Astrocyte of the hippocampus (primary cell): ENCODE measurements around the gene PPP2R2C.

Source experiments
- DNase-seq: peaks from one replicate; pipeline ENCODE4 v3.0.0; 2011; ENCODE audit warnings: low read depth, low spot score

The PPP2R2C gene

DNA sequence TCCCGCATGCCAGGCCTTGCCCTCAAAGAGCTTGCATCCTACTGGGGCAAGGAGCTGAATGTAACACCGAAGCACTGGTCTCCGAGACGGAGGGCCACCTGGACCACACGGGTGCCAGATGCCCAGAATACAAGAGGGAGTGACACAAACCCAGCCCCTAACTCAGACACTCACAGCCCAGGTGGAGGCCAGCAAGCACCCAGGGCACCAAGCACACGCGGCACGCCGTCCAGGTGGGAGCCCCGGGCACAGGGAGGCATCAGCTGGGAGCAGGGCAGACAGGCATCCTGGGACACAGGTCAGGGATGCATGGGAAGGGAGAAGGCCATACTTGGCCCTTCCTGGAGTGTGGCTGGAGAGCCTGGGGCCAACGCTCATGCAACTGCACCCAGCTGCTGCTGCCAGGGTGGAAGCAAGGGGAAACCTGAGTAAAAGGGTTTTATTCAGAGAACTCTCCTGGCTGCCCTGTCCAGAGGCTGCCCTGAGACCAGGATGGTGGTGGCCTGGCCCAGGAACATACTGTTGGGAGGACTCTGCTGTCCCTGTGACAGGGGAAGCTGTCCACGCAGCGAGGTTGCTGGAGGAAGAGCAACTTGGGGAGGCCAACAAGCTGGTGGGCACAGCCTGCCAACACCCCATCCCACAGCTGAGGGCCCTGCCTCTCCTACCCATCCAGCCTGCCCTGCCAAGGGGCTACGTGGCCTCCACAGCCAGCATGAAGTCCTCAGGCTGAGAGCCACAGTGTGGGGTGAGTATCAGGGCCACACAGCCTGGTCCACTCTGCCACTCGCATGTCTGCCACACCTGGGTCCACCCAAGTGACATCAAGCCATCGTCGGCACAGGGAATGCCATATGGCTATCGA is 22.2 kb upstream of the PPP2R2C start:
- DNase-seq: no peak

DNA sequence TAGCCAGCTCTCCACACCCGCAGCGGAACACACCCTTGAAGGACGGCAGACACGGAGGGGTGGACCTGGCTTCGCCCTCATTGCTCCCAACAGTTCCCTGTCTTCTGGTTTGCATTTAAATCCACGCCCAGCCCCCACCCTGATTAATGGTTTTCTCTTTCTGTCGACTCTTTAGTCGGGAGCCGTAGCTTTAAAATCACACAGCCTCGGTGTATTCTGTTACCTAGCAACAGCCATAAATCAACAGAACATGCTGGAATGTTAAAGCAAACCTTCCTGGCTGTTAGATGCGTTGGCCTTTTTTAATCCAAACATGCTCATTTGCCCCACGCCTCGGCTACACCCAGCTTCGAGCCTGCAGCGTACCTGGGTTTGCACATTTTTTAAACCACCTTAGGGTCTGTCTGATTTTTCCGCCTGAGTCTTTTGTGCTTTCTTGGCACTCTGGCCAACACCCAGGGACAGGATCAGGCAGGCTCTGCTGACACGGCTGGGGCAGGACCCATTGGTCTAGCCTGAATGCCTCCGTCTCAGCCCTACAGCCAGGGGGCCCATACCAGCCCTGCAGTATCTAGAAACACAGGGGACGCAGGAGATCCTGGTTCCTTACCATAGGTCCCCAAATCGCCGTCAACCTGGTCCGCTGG is 21.4 kb upstream of the PPP2R2C start:
- DNase-seq: peak; percentile 52

DNA sequence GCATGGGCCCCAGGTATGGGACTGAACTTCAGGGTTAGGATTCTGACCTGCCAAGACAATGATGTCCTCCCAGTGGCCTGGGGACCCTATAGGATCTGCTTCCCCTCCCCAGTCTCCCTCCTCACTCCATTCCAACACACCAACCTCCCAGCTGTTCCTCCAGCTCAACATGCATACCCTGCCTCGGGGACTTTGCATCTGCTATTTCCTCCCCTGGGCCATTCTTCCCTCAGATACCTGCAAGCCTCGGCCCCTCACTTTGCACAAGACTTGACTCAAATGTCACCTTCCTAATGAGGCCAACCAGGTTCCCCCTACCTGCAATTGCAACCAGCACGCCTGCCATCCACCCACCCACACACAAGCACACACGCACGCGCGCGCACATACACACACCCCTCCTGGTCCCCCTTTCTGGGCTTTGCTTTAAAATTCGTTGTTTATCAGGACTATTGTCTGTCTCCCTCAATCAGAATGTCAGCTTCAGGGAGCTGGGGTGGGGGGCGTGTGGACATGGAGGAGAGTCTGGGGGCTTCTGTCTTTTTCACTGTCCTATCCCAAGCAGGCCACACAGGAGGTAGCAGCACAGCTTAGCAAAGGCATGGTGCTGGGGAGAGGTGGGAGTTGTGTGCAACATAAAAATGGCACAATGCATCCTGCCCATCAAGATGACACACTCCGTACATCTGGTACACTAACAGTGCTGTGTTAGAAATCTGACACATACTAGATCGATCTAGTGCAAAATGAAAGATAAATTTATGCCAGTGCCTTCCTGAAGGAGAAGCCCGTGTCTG is 20.6 kb upstream of the PPP2R2C start:
- no peak for DNase-seq

DNA sequence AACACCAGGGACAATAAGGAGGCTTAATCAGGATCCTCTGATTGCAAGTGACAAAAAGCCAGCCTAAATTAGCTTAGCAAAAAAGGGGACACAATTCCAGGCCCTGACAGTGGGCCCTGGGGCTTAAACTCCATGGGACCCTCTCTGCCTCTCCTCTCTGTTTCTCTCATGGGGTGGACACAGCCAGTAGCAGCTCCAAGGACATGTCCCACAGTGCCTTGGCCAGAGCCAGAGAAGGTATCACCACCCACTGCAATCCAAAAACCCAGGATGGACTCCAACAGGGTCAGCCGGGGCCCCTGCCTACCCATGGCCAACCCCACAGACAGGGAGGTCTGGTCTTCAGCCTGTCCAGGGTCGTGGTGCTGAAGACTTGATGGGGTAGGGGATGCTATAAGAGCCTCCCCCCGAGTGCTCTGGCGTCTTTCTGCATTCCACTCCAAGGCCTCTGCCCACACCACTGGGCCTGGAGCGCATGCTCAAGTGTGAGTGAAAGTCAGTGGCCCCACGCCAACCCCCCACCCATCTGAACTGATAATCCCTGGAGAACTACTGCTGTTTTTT is 19.7 kb upstream of the PPP2R2C start:
- no peak for DNase-seq

DNA sequence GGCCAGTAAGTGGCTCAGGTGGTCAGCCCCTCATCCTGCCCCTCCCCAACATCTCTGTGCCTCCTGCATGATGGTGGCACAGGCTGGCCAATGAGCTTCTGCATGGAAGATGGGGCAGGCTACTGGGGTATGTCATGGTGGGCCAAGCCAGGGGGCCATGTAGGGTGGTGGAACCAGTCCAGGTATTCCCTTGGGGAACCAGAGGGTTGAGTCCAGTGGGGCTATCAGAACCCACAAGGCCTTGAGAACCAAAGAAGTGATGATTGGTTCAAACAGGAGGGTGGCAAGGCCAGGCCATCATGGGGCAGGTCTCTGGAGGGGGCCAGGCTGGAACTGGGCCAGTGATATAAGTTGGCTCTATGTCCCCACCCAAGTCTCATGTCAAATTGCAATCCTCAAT is 18.8 kb upstream of the PPP2R2C start:
- DNase-seq: no peak

DNA sequence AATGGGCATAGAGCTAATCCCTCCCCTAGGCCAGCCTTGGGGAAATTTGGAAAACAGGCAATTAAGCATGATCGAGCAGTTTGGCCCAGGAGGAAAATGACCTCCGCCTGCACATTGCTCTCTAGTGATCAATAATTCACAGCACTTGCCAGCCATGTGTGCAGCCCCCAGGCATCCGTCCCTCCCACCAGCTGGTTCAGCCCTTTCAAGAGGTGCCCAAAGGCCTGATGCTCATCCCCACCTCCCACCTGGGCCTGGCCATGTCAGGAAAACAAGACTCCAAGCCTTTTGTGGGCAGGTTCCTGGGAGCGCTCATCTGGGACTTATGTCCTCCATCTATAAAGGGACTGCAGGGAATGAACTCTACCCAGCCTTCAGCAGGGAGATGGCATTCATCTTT is 17.5 kb upstream of the PPP2R2C start:
- DNase-seq: no peak

DNA sequence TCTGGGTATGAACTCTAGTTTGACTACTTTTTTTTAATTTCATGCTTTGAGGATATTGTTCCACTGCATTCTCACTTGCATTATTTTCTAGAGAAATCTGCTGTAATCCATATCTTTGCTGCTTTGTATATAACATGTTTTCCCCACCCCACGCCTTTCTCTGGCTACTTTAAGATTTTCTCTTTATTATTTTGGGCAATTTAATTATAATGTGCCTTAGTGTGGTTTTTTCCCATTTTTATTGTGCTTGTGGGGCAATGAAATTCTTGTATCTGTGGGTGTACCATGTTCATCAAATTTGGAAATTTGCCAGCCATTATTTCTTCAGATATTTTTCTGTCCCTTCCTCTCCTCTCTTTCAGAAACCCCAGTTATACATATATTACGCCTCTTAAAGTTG is 15.1 kb upstream of the PPP2R2C start:
- no peak for DNase-seq

DNA sequence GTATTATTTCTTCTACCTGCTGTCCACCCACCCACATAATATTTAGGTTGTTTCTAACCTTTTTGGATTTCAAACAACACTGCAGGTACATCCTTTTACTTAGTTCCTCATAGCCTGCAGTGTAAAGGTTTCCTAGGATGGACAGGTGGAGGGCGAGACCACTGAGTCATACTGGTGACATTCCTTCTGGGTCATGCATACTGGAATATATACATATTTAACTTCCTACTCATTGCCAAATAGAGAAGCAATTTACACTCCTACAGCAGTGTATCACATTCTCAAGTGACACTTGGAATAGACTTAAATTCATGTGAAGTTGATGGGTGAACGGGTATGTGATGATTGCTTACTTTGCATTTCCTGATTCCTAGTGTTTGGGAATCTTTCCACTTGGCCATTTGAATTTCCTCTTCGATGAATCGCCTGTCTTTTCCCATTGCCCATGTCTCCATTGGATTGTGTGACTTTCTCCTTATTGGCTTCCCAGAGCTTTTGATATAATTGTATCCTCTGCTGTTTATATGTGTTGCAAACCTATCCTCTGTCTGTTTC is 8.2 kb upstream of the PPP2R2C start:
- no peak for DNase-seq

DNA sequence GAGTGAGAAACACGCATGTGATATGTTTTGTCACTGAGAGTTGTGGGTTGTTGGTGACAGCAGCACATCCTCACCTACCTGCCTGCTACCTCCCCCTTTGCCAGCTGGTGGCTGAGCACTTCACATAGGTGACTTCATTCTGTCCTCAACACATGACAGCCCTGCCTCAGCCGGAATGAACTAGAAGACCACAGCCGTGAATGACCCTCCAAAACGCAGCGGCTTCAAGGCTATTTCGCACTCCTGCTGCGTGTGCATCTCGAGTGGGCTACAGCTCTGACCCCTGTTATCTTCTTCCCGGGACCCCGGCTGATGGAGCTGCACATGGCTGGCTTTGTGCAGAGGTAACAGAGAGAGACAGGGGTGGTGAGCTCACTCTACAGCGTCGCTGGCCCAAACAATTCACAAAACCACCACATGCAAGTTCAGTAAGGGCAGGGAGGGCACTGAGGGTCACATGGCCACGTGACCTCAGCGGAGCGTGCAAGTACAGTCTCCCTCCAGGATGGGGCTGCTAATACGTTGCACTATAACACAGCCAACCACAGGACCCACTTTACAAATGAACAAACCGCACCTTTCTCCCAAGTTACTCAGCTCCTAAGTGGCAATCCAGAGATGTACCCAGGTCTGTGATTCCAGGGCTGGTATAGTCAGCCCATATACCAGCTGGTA is 6.3 kb upstream of the PPP2R2C start:
- DNase-seq: no peak

DNA sequence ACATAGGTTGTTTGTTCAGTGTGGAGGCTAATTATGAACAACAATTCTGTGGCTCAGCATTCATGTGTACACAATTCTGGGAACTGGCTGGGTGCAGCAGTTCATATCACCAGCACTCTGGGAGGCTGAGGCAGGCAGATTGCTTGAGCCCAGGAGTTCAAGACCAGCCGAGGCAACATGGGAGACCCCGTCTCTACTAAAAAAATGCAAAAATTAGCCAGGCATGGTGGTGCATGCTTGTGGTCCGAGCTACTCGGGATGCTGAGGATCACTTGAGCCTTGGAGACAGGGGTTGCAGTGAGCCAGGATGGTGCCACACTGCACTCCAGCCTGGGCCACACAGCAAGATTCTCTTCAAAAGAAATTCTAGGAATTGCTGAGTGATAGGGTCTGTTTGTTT is 4.5 kb upstream of the PPP2R2C start:
- no peak for DNase-seq

DNA sequence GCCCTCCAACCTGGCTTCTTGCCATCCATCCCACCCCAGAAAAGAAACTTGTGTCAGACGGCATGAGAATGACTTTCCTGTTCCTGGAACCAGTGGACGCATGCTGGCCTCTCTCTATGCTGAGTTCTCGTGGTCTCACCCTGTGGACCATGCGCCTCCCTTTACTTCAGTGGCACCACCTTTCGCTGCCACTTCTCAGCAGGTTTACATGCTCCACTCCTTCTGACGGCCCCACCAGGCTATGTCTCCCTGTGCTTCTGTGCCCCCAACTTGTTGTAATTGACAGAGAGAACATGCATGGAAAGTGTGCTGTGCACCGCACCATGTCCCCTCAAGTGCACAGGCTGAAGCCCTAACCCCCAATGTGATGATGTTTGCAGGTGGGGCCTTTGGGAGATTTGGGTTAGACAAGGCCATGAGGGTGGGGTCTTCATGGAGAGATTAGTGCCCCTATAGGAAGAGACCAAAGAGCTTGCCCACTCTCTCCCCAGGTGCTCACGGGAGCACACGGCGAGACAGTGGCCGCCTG is 3.1 kb upstream of the PPP2R2C start:
- DNase-seq: no peak

DNA sequence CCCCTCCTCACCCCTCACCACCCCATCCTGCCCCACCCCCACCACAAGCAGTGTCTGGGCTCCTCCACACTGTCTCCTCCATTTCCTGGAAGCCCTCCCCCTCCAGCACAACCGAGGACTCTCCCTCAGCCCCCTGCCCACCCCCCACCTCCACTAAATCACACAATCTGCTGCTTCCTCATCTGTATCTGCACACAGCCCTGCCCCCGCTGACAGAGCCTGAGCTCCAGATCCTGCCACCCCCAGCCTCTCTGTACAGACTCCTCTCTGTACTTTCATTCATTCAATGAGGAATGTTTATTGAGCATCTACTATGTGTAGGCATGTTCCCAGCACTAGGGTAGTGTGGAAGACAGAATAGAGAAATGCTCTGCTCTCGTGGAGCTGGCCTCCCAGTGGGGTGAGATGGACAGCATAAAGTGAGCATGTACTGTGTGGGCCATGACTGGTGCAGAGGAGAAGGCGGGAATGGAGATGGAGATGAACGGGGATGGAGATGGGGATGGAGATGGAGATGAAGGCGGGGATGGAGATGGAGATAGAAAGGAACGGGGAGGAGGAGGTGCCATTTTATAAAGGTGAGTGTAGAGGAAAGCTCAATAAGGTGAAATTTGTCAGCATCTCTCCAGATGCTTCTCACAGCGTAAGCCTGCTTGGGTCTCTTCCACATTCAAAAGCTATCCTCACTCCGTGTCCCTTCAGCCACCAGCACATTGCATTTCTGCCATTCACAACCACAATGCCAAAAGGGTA is 2.5 kb upstream of the PPP2R2C start:
- no peak for DNase-seq

DNA sequence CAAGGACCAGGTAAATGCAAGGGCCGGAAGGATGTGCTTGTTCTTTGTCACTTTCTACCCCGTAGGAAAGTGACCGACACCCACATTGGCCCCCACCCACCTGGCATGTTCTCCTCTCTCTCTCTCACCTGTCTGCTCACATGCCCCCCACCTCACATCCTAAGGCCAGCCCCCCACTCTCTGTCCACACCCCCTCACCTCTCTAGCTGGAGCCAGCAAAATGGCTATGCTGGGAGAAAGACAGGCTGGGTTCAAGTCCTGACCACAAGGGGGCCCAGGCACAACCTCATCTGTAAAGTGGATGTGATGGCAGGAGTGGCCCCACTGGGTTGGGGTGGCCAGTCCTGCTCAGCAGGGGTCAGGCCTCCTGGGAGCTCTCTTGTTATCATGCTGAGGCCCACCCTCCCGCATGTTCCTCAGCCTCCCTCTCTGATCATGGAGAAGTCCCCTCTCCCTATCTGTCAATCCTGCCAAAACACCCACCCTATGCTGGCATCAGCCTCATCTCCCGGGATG is 1.7 kb upstream of the PPP2R2C start:
- DNase-seq: no peak

DNA sequence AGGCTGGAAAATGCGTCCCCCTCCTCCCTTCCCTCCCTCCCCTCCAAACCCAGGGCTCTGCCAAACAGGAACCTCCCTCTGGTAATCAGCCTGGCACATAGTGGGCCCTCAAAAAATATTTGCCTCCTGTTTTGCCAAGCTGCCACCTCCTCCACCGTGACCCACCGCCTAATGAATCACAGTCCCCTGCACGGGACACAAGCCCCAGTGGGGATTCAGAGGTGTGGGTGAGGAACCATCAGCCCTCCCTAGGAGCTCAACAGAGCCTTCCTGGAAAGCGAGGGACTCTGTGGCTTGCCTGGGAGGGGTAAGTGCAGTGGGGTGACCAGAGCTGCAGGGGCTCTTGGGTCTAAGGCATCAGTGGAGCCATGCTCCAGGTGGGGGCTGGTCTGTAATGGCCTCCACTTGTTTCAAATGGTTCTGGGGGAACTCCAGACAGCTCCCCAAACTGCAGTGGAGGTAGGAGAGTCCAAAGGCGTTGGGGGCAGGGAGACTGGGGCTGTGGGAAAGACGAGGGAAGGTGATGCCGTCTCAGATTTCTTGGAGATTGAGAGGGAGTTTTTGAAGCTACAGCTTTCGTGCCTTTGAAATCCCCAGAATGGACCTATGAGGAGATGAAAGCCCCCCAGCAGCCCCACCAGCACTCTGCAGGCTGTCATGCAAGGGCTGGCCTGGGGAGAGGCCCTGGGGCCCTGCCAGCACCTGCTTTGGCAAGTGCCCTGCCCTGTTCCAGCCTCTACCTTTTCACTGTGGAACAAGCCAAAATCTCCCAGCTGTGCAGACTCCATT is 1.0 kb upstream of the PPP2R2C start:
- DNase-seq: no peak

DNA sequence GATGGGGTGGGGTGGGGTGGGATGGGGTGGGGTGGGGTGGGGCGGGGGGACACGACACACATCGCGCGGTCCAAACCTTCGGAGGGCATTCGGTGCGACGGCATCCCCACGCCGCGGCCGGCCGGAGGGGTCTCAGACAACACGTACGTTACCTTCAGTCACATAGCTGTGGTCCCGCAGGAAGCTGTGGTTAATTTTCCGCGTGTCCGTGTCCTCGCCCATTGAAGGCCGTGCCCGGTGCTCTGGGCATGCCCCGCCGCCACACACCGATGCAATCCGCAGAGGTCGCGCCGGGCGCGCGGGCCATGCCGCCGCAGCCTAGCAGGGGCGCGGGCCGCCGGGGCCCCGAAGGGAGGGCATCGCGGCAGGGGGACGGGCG is 417 bp downstream of the PPP2R2C start:
- DNase-seq: peak; percentile 11

DNA sequence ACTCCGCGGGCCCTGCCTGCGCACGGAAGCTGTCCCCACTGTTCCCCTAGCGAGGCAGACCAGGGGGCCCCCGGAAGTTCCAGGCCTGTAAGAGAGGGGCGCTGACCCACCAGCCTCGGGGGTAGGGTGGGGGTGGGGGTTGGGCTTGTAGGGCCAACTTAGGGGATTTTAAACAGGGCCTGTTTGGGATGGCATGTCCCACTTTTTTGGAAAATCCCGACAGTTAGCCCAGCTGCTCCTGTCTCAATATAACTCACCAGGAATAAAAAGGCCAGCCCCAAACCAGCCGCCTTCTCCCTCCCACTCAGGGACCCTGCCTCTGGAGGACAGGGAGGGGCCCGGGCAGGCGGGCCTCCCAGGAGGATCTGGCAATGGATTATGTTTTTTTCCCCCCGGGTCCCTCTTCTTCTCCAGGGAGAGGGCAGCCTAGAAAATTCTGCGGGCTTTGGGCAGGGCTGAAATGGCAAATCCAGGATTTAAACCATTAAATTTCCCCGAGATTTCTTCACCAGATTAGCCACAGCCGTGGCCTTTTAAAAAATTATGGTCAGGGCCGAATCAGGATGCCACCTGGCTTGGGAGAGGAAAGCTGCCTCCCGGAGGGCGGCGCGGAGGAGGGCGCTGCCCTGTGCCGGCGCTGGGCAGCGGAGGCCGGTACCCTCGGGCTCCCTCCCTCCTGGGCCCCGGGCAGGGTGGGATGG is 957 bp downstream of the PPP2R2C start:
- peak; percentile 10 for DNase-seq

DNA sequence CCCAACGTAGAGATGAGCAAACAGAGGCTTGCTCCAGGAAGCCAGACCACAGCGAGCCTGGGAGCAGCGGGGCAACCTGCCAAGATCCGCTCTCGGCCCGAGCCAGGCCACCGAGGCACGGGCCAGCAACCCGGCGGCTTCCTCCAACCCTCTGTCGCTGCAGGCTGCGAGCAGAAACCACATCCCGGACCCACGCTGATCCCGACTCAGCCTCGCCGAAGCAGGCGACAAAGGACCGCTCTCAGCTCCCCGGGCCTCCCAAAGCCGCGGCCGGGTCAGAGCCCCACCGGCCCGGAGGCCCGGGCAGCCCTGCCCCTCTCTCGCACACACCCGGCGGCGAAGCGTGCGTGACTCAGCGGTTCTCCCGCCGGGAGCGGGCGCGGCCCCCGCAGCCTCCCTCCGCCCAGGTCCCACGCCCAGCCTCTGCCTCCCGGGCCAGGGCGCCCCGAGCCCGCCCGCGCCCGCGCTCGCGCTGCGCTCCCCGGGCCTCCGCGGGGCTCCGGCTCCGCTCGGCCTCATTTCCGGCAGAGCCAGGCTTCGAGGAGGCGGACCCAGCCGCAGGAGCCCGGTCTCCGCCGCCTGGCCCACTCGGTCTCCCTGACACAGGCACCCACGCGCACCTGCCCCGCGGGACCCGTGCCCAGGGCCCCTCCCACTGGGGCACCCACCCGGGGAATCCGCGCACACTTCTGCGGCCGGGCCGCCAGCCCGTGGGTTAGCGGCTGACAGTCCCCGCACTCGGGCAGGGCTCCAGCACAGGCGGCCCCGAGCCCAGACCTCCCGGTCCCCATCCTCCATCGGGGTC is 1.7 kb downstream of the PPP2R2C start:
- DNase-seq: peak; percentile 56
